ENCODE results near the gene NSRP1. TPM values are rescaled to one million over a fixed set of nuclear protein-coding genes. Genes with fewer than 3 reads are reported as not detected.

Gene NSRP1
- total RNA-seq, 1 donor from 2014 or later, result 44.2 TPM

- no peak for ATAC-seq (ENCODE audit: low read depth)
- H3K4me1 Mint-ChIP-seq, result peaks cover 46% of the 10 kb centered on the region
These were observed 44.0 kb downstream of the NSRP1 start for GRCh38 chr17:30160419-30161172.

GRCh38 chr17:30161601-30162000 is 45.0 kb downstream of the NSRP1 start:
- peaks cover 56% of the 10 kb centered on the region for H3K4me1 Mint-ChIP-seq
- TF ChIP-seq, protein P1, sequence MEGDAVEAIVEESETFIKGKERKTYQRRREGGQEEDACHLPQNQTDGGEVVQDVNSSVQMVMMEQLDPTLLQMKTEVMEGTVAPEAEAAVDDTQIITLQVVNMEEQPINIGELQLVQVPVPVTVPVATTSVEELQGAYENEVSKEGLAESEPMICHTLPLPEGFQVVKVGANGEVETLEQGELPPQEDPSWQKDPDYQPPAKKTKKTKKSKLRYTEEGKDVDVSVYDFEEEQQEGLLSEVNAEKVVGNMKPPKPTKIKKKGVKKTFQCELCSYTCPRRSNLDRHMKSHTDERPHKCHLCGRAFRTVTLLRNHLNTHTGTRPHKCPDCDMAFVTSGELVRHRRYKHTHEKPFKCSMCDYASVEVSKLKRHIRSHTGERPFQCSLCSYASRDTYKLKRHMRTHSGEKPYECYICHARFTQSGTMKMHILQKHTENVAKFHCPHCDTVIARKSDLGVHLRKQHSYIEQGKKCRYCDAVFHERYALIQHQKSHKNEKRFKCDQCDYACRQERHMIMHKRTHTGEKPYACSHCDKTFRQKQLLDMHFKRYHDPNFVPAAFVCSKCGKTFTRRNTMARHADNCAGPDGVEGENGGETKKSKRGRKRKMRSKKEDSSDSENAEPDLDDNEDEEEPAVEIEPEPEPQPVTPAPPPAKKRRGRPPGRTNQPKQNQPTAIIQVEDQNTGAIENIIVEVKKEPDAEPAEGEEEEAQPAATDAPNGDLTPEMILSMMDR (IDR thresholded peaks at IDR 0.05), result no peak

More at GRCh38 chr17:30160419-30161172, 44.0 kb downstream of the NSRP1 start:
- POLR2A ChIA-PET, result interaction anchor here (0.6 kb wide), 1 partner anchor 624 kb away, joined by 3 read pairs; no protein-coding TSS in a partner anchor
- H3K4me3 Mint-ChIP-seq, result no peak overlapping the region
- peaks cover 63% of the 10 kb centered on the region for H3K36me3 Mint-ChIP-seq (ENCODE audit: low read depth)
- intact Hi-C loops (cut with micrococcal nuclease), result no loop called here
- CTCF ChIA-PET, result no interaction called here
- peaks cover 15% of the 10 kb centered on the region for H3K9me3 Mint-ChIP-seq
- TF ChIP-seq, protein P1 (IDR thresholded peaks at IDR 0.05), result no peak
- H3K27me3 Mint-ChIP-seq, result no peaks in the 10 kb centered on the region
- no peak for DNase-seq
- no peak overlapping the region for H3K27ac Mint-ChIP-seq

DNA sequence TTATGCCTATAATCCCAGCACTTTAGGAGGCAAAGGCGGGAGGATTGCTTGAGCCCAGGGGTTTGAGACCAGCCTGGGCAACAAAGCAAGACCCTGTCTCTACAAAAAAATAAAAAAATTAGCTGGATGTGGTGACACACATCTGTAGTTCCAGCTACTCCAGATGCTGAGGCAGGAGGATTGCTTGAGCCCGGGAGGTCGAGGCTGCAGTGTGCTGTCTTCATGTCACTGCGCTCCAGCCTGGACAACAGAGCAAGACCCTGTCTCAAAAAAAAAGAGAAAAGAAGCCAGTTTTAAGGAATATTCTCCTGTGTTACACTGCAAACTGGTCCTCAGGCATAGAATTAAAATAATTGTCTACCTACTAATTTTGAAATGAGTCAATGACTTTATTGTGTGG is 47.9 kb downstream of the NSRP1 start:
- intact Hi-C loops (cut with micrococcal nuclease), result no loop called here
- TF ChIP-seq, protein P1 (IDR thresholded peaks at IDR 0.05), result no peak
- H3K4me3 Mint-ChIP-seq, result no peak overlapping the region
- H3K4me1 Mint-ChIP-seq, result peaks cover 39% of the 10 kb centered on the region
- H3K27ac Mint-ChIP-seq, result no peak overlapping the region
- H3K9me3 Mint-ChIP-seq, result peaks cover 12% of the 10 kb centered on the region
- ChIA-PET CTCF (interaction anchor here (1.1 to 1.4 kb wide), 2 partner anchors 60 to 172 kb away, joined by 3 read pairs; no protein-coding TSS in a partner anchor), POLR2A (interaction anchor here (0.6 kb wide), 1 partner anchor 1612 kb away, joined by 6 read pairs; no protein-coding TSS in a partner anchor)
- DNase-seq (no peak), ATAC-seq (ENCODE audit: low read depth) (no peak)
- H3K27me3 Mint-ChIP-seq, result no peaks in the 10 kb centered on the region
- H3K36me3 Mint-ChIP-seq (ENCODE audit: low read depth), result peaks cover 46% of the 10 kb centered on the region

More at GRCh38 chr17:30161601-30162000, 45.0 kb downstream of the NSRP1 start:
- Mint-ChIP-seq H3K27ac (no peak overlapping the region), H3K9me3 (peaks cover 15% of the 10 kb centered on the region), H3K36me3 (ENCODE audit: low read depth) (peaks cover 58% of the 10 kb centered on the region), H3K27me3 (no peaks in the 10 kb centered on the region), H3K4me3 (no peak overlapping the region)
- intact Hi-C loops (cut with micrococcal nuclease), result no loop called here
- DNase-seq, result no peak
- ChIA-PET CTCF (no interaction called here), POLR2A (no interaction called here)
- no peak for ATAC-seq (ENCODE audit: low read depth)

DNA sequence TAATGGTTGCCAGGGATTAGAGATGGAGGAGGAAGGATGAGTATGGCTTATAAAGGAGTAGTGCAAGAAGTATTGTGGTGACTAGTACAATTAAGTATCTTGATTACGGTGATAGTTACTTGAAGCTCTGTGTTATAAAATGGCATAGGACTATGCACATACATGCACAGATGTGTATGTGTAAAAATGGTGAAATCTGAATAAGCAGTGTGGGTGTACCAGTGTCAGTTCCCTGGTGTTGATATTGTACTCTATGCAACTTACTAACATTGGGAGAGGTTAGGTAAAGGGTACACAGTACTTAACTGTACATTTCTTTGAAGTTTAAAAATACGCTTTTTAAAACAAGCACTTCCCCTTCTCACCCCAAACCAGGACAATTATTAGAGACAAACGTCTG is 48.5 kb downstream of the NSRP1 start:
- H3K27ac Mint-ChIP-seq, result no peak overlapping the region
- ATAC-seq (ENCODE audit: low read depth), result no peak
- no peak overlapping the region for H3K4me3 Mint-ChIP-seq
- H3K27me3 Mint-ChIP-seq, result no peaks in the 10 kb centered on the region
- DNase-seq, result no peak
- TF ChIP-seq, protein P1 (IDR thresholded peaks at IDR 0.05), result no peak
- intact Hi-C loops (cut with micrococcal nuclease), result no loop called here
- peaks cover 40% of the 10 kb centered on the region for H3K36me3 Mint-ChIP-seq (ENCODE audit: low read depth)
- H3K4me1 Mint-ChIP-seq, result peaks cover 34% of the 10 kb centered on the region
- H3K9me3 Mint-ChIP-seq, result peaks cover 7% of the 10 kb centered on the region
- CTCF ChIA-PET, result interaction anchor here (1.1 to 1.4 kb wide), 2 partner anchors 60 to 171 kb away, joined by 3 read pairs; no protein-coding TSS in a partner anchor
- POLR2A ChIA-PET, result no interaction called here

DNA sequence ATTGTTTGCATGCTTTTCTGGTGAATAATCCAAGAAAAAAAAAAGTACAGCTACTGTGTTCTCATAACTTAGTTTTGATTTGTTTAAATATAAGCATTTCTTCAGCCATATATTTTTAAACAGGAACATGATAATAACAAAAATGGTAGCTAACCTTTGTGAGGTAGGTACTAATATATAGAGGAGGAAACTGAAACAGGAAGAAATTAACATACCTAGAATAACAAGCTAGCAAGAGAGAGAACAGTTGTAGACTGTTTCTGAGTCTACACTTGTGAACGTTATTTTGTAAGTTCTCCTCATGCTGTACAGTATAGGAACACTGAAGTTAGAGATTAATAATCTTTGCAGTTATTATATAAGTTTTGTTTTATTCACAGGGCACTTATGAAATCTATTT is 49.3 kb downstream of the NSRP1 start:
- Mint-ChIP-seq H3K9me3 (no peaks in the 10 kb centered on the region), H3K27ac (no peak overlapping the region)

More for the DNA sequence above, 49.3 kb downstream of the NSRP1 start:
- intact Hi-C loops (cut with micrococcal nuclease), result no loop called here
- ATAC-seq (ENCODE audit: low read depth), result no peak
- DNase-seq, result no peak
- Mint-ChIP-seq H3K4me1 (peaks cover 33% of the 10 kb centered on the region), H3K36me3 (ENCODE audit: low read depth) (peaks cover 36% of the 10 kb centered on the region), H3K4me3 (no peak overlapping the region), H3K27me3 (no peaks in the 10 kb centered on the region)
- TF ChIP-seq, protein P1 (IDR thresholded peaks at IDR 0.05), result no peak
- ChIA-PET POLR2A (interaction anchor here (0.7 kb wide), 1 partner anchor 603 kb away, joined by 4 read pairs; no protein-coding TSS in a partner anchor), CTCF (interaction anchor here (0.8 kb wide), 1 partner anchor 14 kb away, joined by 3 read pairs; no protein-coding TSS in a partner anchor)
